NCI-H1930 (cell line): ENCODE results near the gene SLC18A2.
"Not testable (repeated sequence)": the region's sequence is repeated elsewhere in the genome, so short reads cannot be mapped to it uniquely, and the experiment has no call there.

Source experiments
- DNase-seq, 2 experiments: peaks; one replicate each; lab custom pipeline; 2025; lab: John Stamatoyannopoulos, UW

Gene SLC18A2

GRCh38 chr10:117240621-117241529, at the start of gene SLC18A2:
Gene SLC18A2 (plus strand): TSS chr10:117241114. CDS start chr10:117241694, 580 bp downstream.
- DNase-seq = no peak

- DNase-seq = no peak
These were observed 43.7 kb upstream of the SLC18A2 start, which contains the start of gene KCNK18 for GRCh38 chr10:117197189-117197588. Gene KCNK18 (plus strand): TSS chr10:117197489. CDS start chr10:117197489, 0 bp downstream.

DNA sequence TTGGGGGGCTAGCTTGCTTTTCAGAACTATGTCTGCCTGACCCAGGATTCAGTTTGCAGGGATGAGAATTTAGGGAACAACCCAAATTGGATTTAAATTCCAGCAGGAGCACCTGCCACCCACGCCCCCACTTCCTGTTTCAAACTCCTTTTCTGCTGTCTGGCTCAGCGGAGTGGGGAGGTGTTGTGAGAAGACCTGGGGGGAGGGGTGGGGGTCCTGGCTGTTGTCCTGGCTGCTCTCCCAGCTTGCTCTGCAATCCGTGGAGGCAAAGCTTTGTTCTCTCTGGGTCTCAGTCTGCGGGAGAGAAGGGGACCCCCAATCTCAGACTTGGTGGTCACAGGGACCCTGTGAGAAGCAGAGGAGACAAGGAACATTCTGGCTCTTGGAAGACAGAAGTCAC, 42.8 kb upstream of the SLC18A2 start:
- no peak for DNase-seq

DNA sequence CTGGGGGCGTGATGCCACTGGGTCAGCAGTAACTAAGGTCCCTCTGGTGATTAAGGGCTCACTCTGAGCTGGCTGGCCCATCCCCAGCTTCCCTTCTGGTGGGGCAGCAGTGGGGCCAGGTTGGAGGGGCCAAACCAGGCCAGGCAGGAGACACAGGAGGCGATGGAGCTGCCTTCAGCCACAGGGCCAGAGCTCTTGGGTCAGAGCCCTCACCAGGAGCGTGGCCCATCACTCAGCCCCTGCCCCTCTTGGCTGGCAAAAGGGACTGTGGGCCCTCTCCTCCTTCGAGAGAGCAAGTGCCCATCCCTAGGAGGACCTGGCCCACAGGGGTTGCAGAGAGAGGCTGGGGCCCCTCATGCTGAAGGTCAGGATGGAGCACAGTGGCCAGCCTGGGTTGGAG, 39.1 kb upstream of the SLC18A2 start:
- no peak for DNase-seq

DNA sequence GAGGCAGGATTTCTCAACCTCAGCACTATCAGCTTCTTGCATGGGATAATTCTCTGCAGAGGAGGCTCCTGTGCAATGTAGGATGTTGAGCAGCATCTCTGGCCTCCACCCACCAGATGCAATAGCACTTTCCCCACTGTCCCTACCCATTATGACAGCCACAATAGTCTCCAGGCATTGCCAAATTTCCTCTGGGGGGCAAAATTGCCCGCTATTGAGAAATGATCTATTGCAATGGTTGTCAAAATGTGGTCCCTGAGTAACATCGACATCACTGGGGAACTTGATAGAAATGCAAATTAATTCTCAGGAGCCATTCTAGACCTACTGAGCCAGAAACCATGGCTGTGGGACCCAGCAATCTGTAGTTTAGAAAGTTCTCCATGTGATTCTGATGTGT, 36.6 kb upstream of the SLC18A2 start:
- DNase-seq = no peak

GRCh38 chr10:117212176-117212575, 28.7 kb upstream of the SLC18A2 start:
- no peak for DNase-seq

DNA sequence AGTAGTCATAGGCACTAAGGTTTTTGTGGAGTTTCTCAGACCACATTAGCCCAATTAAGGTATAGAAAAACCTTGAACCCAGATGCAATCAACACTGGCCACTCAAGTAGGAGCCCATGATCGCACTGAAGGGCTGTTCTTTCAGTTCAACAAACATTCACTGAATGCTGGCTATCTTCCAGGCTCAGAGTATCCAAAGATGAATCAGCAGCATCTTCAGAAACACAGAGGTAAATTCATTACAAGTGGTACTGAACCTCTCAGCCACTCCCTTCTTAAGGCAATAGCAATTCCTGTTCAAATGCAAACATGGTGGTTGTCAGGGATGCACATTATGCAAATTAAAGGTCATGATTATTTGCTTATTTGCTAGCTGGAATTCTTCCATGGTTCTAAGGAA, 26.5 kb upstream of the SLC18A2 start:
- DNase-seq = no peak

DNA sequence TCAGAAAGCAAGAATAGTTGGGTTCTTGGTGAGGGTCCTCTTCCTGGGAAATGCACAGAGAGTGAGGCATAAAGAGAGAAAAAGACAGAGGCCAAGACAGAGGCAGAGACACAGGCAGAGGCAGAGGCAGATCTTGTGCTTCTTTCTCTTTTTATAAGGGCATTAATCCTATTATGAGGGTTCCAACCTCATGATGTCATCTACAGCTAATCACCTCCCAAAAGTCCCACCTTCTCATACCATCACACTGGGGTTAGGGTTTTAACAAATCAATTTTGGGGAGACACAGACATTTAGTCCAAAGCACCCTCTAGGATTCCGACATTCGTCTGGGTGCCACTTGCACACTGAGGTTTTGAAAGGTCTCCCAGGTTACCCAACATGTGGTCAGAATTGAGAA, 25.8 kb upstream of the SLC18A2 start:
- DNase-seq = no peak

DNA sequence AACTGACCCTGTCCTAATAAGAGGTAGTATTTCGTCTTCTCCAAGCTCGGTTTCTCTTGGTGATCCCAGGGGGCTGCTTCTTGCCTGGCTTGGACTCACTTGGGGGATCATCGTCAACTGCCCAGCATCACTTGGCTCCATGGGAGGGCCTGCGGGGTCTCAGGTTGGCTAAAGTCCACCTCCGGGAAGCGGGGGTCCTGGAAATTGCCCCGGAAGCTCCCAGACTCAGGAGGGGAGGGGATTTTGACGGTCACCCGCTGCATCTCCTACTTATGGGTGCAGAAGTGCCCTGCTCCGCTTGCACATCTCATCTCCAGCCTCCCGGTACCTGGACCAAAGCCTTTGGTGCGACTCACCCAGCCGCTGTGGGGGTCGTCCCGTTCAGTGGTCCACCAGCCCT, 24.9 kb upstream of the SLC18A2 start:
- no peak for DNase-seq

DNA sequence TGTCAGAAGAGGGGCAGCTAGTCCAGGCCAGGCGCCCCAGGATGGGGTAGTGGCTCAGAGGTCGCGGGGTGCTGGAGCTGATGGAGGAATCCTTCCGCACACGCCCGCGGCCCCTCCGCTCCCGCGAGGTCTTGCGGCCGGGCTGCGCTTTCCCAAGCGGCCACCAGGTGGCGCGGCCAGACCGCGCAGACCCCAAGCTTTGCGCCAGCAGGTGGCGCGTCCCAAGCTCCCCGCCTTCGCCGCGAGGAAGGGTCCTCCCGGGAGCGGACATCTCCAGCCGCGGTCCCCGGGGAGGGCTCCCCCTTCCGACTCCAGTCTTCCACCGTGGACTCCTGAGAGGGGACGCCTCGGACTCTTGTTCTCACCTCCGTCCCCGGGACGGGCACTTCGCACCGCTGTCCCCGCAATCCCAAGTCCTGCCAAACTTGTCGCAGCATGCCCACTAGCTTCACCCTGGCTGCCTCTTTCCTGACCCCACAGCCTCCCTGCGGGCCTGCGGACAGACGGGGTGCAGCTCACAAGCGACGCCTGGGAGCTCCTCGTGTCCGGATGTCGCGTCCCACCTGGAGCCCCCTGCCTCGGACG, 24.2 kb upstream of the SLC18A2 start:
- DNase-seq = peak; percentile 31 to 60

DNA sequence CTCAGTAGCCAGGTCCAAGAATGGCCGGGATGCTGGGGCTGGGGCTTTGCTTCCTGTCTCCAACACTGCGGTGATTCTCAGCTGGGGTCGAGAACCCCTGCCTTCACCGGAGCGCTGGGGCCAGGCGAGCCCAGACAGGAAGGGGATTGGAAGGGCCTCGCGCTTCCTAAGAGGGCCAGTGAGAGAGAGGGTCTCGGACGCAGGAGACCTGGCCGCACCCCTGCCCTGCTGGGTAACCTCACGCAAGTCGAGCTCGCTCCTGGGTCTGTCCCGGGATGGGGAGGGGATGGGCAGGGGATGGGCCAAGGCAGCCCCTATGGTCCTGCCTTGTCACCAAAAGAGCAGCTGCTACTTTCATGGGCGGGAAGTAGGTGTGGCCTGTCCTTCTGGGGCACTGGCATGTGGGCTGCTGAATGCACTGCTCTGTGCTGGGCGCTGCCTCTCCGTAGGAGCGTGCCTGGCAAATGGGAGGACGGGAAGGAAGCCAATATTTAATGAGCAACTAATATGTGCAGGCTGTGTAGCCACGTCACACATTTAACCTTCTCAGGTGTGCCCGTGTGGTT, 23.6 kb upstream of the SLC18A2 start:
- no peak for DNase-seq

GRCh38 chr10:117218654-117219053, 22.3 kb upstream of the SLC18A2 start:
- no peak for DNase-seq

DNA sequence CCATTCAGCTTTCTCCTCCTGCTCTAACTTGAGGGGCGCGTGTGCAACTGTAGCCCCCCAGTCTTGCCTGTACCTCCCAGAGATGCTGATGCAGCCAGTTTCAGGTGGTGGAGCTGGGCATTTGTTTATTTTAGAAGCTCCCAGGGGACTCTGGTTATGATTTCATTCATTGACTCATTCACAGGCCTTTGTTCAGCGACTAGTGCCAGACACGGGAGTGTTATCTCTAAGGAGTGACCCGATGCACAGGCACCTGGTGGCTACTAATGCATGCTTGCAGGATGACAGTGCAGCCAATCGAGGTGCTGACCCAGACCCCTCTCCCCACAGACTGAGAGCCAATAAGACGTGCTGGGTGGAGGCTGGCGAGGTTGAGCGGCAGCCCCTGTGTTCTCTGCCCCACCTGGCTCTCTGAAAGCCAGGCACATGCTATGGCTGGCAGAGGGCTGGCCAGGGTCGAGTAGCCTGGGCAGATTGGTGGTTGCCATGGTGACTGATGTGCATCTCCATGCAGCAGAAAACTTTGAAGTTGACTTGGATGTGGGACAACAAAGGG, 19.7 kb upstream of the SLC18A2 start:
- peak in 1 of 2 experiments; percentile 18 for DNase-seq

DNA sequence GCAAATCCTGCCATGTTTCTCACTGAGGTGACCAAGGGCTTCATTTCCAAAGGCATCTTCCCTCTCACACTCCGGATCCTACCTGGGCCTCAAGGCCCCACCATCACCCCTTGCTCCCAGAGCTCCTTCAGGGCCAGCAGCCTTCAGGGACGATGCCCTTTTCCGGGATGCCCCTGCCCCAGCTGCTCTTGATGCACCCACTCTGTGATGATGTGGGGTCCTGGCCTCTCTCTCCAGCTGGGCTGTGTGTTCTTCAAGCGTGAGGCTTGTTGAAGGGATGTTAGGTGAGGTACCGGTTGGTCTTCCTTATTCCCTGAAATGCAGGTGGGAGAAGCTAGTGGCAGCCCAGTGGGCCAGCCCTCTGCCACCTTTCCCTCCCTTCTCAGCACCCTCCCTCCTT, 18.4 kb upstream of the SLC18A2 start:
- DNase-seq = no peak

DNA sequence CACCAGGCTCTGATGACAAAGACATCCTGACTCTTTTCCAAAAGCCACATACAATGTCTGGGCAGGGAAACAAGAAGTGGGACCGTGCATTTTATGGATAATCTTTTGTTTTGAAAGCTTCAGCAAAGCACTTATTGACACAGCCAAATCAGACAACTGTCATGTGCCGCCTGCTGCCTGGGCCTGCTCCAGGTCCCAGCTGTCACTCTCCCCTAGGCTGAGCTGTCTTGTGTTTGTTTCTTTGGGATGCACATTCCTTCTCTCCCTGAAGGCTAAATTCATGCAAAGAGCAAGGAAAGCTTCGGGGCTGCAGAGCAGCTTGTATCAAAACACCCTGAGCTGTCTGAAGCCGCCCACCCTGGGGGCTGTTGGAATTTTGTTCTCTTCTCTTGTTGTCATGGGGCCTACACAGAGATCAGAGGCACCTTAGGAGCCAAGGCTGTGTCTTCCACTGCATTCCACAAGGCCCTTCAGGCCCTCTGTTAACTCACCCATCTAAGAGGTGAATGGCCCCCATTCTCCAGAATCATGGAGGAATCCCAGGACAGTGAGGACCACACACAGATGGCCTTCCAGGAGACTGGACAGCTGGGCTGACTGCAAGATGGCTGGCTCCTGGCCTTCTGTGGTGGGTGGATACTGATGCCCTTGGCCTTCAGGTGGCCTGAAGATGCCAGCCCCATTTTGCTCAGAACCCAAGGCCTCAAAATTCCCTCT, 17.8 kb upstream of the SLC18A2 start:
- no peak for DNase-seq

- DNase-seq = no peak
These were observed 17.1 kb upstream of the SLC18A2 start for GRCh38 chr10:117223693-117224430.

GRCh38 chr10:117224881-117225280, 16.0 kb upstream of the SLC18A2 start:
- DNase-seq = no peak

- DNase-seq = peak in 1 of 2 experiments; percentile 14
These were observed 14.0 kb upstream of the SLC18A2 start for GRCh38 chr10:117226813-117227451.

- no peak for DNase-seq
These were observed 12.7 kb upstream of the SLC18A2 start for GRCh38 chr10:117228210-117228609.

DNA sequence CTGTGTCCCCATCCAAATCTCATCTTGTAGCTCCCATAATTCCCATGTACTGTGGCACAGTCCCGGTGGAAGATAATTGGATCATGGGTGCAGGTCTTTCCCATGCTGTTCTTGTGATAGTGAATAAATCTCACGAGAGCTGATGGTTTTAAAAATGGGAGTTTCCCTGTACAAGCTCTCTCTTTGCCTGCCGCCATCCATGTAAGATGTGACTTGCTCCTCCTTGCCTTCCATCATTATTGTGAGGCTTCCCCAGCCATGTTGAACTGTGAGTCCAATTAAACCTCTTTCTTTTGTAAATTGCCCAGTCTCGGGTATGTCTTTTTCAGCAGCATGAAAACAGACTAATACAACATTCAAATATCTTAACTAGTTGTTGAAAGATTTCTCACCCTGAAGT, 10.8 kb upstream of the SLC18A2 start:
- not testable (repeated sequence) for DNase-seq
